GM10248 (cell line): ENCODE measurements around the gene VMAC.
"Not testable (repeated sequence)": the region's sequence is repeated elsewhere in the genome, so short reads cannot be mapped to it uniquely, and the experiment has no call there.

Experiments
- CTCF ChIA-PET: fragments of 300-600 bp; sonication (Branson Sonifier 250); formaldehyde crosslinking; extraction: SDS; loops from one replicate; lab custom pipeline; 2021; ENCODE audit warnings: antibody characterized with exemption; lab: Yijun Ruan, JAX
- POLR2A ChIA-PET: fragments of 350-650 bp; sonication (Branson Sonifier 250); formaldehyde crosslinking; extraction: SDS; loops from one replicate; lab custom pipeline; 2020; ENCODE audit warnings: antibody characterized with exemption; lab: Yijun Ruan, JAX
- DNase-seq: peaks from one replicate; pipeline ENCODE4 v3.0.0; 2012; ENCODE audit errors: extremely low spot score
- TF ChIP-seq, protein P1 (sequence below): IDR thresholded peaks from 2 replicates; pipeline ENCODE4 v1.5.1; 2012; ENCODE audit warnings: mild to moderate bottlenecking, low read depth; ENCODE audit errors: extremely low read depth, missing control alignments, control extremely low read depth

Gene VMAC, protein sequence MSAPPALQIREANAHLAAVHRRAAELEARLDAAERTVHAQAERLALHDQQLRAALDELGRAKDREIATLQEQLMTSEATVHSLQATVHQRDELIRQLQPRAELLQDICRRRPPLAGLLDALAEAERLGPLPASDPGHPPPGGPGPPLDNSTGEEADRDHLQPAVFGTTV

DNA sequence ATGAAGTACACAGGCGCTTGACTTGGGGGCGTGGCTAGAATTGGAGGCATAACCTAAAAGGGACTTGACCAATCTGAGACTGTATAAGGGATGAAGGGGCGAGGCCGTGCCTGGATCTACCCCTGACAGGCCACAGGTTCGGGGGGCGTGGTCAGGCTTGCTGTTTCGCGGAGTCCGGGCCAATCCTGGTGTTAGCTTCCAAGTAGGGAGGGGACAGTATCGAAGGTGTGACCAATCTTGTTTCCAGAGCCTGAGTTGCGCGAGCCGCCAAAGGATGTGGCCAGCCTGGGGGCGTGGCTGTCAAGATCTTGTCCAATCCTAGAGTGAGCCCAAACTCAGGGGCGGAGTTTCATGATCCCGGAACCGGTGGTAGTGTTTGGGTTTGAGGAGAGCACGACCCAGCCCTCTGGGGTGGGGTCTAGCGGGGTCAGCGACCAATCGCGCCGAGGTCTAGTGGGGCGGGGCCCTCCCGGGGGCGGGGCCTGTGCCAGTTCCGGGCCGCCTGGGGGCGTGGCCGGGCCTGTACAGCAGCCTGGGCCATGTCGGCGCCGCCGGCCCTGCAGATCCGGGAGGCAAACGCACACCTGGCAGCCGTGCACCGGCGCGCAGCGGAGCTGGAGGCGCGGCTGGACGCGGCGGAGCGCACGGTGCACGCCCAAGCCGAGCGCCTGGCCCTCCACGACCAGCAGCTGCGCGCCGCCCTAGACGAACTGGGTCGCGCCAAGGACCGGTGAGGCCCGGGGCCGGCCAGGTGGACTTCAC is at the start of gene VMAC:
VMAC (plus strand) TSS at position 521 of the 762 bp plus-strand sequence; CDS start at position 540, 19 bp downstream.
- POLR2A ChIA-PET, result interaction anchor here (1.4 to 2.7 kb wide), 3 partner anchors 74 to 184 kb away, joined by 4 to 21 read pairs (median 5); partner anchors contain the start of genes CATSPERD, LONP1 and RANBP3
- CTCF ChIA-PET, result interaction anchor here (1.5 to 3.1 kb wide), 6 partner anchors 13 to 118 kb away, joined by 4 to 19 read pairs (median 10); partner anchors contain the start of gene NRTN
- TF ChIP-seq, protein P1, sequence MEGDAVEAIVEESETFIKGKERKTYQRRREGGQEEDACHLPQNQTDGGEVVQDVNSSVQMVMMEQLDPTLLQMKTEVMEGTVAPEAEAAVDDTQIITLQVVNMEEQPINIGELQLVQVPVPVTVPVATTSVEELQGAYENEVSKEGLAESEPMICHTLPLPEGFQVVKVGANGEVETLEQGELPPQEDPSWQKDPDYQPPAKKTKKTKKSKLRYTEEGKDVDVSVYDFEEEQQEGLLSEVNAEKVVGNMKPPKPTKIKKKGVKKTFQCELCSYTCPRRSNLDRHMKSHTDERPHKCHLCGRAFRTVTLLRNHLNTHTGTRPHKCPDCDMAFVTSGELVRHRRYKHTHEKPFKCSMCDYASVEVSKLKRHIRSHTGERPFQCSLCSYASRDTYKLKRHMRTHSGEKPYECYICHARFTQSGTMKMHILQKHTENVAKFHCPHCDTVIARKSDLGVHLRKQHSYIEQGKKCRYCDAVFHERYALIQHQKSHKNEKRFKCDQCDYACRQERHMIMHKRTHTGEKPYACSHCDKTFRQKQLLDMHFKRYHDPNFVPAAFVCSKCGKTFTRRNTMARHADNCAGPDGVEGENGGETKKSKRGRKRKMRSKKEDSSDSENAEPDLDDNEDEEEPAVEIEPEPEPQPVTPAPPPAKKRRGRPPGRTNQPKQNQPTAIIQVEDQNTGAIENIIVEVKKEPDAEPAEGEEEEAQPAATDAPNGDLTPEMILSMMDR, result no peak
- DNase-seq, result peak; percentile 99

DNA sequence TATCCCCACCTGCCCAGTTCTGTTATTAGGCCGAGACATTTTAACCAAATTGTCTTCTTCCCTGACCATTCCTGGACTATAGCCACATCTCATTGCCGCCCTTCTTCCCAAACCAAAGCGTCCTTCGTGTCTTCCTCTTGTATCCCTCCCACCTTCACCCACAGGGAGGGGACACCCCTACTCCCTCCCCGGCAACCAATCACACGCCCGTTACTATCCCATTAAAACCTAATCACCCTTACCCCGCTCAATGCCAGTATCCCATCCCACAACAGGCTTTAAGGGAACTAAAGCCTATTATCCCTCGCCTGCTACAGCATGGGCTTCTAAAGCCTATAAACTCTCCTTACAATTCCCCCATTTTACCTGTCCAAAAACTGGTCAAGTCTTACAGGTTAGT is 49.5 kb upstream of the VMAC start:
- POLR2A ChIA-PET, DNase-seq, CTCF ChIA-PET: not testable (repeated sequence)

DNA sequence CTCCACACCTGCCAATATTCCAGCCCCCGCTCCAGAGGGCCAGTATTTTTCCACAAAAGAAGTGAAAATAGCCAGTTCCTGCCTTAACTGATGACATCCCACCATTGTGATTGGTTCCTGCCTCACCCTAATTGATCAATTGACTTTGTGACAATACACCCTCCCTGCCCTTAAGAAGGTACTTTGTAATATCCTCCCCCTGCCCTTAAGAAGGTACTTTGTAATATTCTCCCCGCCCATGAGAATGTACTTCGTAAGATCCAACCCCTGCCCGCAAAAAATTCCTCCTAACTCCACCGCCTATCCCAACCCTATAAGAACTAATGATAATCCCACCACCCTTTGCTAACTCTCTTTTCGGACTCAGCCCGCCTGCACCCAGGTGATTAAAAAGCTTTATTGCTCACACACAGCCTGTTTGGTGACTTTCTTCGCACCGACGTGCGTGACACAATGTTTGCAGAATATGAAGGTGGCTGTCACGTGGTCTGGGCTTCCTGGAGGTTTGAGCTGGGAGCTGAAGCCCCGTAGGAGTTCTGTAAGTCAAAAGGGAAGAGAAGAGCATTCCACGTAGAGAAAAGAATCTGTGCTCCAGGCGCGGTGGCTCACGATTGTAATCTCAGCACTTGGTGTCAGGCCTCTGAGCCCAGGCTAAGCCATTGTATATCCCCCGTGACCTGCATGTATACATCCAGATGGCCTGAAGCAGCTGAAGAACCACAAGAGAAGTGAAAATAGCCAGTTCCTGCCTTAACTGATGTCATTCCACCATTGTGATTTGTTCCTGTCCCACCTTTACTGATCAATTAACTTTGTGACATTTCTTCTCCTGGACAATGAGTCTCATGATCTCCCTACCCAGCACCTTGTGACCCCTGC is 47.2 kb upstream of the VMAC start:
- TF ChIP-seq, protein P1, result no peak
- ChIA-PET CTCF (interaction anchor here (0.7 kb wide), 1 partner anchor 53 kb away, joined by 3 read pairs; no protein-coding TSS in a partner anchor), POLR2A (no interaction called here)
- DNase-seq, result no peak

DNA sequence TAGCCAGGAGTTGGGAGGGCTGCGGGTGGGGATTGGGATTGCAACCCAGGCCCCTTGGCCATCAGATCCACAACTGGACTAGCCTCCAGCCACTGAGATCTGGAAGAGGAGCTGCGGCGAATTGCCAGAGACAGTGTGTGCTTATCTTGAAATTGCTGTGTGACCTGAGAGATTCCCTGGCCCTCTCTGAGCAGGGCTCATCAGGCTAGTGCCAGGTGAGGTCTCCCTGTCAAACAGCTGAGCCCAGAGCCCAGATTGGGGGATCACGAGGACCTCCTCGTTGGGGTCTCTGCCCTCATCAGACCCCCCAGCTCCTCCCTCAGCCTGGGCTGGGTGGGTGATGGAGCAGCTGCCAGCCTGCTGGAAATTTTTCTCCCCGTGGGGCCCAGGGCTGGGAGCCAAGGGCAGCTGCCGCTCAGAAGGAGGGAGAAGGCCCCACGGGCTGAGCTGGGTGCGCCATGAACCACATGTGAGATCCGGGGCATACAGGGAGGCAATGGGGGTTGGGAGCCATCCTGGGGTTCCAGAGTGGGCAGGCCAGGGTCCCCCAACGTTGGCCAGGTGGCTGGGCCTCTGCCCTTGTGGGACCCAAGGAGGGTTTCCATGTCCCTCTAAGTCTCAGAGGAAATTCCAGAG is 41.5 kb upstream of the VMAC start:
- ChIA-PET POLR2A (no interaction called here), CTCF (no interaction called here)
- TF ChIP-seq, protein P1, result no peak
- no peak for DNase-seq

DNA sequence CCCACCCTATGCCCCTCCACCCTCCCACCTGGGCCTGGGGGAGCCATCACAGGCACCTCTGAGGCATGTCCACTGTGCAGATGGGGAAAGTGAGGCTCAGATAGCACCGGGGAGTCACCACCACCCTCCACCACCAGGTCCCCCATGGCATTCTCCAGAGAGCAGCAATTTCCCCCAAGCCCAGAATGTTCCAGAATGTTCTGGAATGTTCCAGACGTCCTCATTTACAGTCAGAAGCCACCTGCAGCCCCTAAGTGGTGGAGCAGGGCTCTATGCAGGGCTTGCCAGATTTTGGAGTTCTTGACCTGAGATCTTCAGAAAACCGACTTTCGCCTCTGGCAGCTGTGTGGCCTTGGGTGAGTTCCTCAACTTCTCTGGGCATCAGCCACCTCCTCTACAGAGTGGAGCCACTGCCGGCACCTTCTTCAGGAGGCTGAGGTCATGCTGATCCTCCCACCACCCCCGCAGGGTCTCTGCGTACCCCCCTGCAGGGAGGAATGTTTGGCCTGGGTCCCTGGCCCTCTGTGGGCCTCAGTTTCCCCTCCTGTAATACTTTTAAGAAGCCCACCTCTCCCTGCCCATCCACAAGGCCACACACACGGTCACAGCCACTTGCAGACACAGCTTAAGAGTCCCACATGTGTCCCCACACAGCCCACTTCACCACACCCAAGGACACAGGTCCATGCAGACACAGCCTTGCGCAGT is 40.5 kb upstream of the VMAC start:
- TF ChIP-seq, protein P1, result no peak
- ChIA-PET CTCF (no interaction called here), POLR2A (no interaction called here)
- DNase-seq, result no peak

DNA sequence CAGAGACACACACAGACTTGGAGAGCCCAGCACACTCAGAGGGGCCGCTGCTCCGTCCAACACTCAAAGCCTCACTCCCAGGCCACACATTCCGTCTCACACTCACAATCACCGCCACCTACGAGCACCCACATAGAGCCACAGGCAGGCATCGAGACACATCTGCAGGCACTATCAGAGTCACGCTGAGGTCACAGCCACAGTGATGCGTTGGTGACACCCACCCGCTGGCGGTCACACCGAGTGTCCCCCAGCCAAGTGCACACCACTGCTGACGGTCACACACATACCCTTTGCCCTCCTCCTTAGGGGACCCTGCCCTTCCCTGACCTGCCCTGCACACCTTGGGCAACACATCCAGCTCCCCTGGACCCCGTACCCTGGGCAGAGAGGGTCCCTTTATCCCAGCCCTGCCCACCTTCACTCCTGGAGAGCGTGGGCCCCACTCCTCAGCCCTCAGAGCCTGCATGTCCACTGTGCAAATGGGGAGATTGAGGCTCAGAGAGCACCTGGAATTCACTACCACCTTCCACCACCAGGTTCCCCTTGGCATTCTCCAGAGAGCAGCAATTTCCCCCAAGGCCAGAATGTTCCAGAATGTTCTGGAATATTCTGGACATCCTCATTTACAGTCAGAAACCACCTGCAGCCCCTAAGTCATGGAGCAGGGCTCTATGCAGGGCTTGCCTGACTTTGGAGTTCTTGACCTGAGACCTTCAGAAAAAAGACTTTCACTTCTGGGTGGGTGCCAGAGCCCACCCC is 39.8 kb upstream of the VMAC start:
- TF ChIP-seq, protein P1, result no peak
- POLR2A ChIA-PET, result no interaction called here
- no peak for DNase-seq
- CTCF ChIA-PET, result no interaction called here
